Left cardiac atrium (tissue), 4 donors: ENCODE measurements around the gene CBFB. TPM values are rescaled to one million over a fixed set of nuclear protein-coding genes. Genes with fewer than 3 reads are reported as not detected.
"Not testable (repeated sequence)": the region's sequence is repeated elsewhere in the genome, so short reads cannot be mapped to it uniquely, and the experiment has no call there.

Experiments used
- ATAC-seq, 2 donors: fragments of 200-7000 bp; cut with Tn5 transposase; one replicate each; pipeline ENCODE4 v1.9.1; 2020; ENCODE audit warnings: mild to moderate bottlenecking in 2 of 2, moderate library complexity in 2 of 2
- DNase-seq: peaks from one replicate; pipeline ENCODE4 v3.0.0-alpha.2; 2020
- intact Hi-C, 2 donors: fragments of 100-400 bp; cut with DNase I; formaldehyde crosslinking; loops; one replicate each; pipeline versions ENCODE4 v1.14.1 to v1.15.1; 2022 to 2023
- total RNA-seq, 2 donors: library from RNA; stranded (reverse); fragmentation: NEBNext Ultra II Directional; extraction: Animal tissue kit (Norgen Biotek cat#: 25700); gene quantifications; one replicate each; pipeline ENCODE4 v1.2.1, GENCODE V29; 2021
- donor health status: DM: no; HTN: yes; CAD: no.
- donor health status: DM: no; HTN: yes; CAD: no; lungs with severe emphysema.
- donor health status: DM: yes; HTN: yes; CAD: no.
- donor health status: Dilated cardiomyopathy.

The CBFB gene
- total RNA-seq, 2 donors from 2014 or later, result 29.2 to 34.6 TPM

- ATAC-seq (no peak), DNase-seq (no peak)
- intact Hi-C loops, result no loop called here
Measured at GRCh38 chr16:67111951-67112444, 83.0 kb downstream of the CBFB start.

DNA sequence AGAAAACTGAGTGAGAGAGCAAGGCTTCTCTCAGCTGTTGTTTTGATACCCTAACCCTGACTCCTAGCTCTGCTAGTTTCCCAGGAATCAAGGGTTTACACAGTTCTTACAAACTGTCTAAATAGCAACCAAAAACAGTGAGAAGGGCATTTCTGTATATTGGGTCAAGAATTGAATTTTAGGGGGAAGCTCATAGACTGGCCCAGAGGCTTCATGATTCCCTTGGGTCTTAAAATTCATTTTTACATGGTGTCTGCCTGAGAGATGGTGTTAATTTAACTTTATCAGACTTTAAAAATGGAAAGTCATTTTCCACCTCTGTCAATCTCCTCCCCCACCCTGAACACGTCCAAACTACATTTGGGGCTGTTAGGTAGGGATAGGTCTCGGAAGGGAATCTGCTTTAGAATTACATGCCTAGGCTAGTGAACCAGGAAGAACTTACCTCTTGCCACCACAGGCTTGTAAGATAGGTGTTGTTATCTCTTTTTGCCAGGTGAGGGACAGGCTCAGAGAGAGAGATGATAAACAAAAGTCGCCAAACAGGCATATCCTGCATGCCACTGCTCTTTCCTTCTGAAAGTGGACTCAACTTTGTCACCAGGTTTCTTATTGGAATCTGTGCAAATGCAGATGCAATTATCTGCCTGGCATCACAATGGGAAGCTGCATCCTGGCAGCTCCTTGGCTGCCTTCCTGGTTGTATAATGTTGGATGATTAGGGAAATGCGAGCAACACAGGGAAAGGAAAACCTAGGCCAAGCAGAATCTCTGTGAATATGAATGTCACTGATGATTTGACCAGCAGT is 83.8 kb downstream of the CBFB start:
- intact Hi-C loops, result no loop called here
- ATAC-seq, result no peak
- no peak for DNase-seq

GRCh38 chr16:67114793-67115192 is 85.8 kb downstream of the CBFB start:
- ATAC-seq (no peak), DNase-seq (no peak)
- intact Hi-C loops, result no loop called here

- DNase-seq (no peak), ATAC-seq (no peak)
- intact Hi-C loops, result no loop called here
Measured at GRCh38 chr16:67115639-67116038, 86.7 kb downstream of the CBFB start.

GRCh38 chr16:67116388-67117311 is 87.7 kb downstream of the CBFB start:
- intact Hi-C loops, result no loop called here

DNA sequence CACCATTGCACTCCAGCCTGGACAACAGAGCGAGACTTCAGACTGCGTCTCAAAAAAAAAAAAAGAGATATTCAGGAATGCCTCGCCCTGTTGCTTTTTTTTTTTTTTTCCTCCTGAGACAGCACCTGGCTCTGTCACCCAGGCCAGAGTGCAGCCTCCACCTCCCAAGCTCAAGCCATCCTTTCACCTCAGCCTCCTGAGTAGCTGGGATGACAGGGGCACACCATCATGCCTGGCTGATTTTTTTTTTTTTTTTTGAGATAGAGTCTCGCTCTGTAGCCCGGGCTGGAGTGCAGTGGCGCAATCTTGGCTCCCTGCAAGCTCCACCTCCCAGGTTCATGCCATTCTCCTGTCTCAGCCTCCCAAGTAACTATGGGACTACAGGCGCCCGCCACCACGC is 88.8 kb downstream of the CBFB start:
- DNase-seq (no peak), ATAC-seq (no peak)
- intact Hi-C loops, result no loop called here

More at GRCh38 chr16:67116388-67117311, 87.7 kb downstream of the CBFB start:
- no peak for DNase-seq
- ATAC-seq, result no peak

DNA sequence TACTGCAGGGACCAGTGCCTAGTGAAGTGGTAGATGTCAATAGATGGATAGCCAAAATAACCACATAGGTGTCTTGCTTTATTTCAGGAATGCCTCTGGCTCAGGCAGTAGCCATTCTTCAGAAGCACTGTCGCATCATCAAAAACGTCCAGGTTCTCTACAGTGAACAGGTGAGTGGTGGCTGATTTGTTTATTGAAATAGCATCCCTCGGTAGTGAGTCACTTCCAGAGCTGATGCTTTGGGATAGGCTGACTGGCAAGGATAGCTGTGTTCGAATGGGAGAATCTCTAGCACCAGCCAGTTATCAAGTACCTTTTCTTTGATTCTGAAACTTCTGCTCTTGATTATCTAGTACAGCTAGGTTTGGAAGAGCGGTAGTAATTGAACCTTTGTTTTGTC is 91.1 kb downstream of the CBFB start:
- intact Hi-C loops, result no loop called here
- ATAC-seq (no peak), DNase-seq (no peak)

- ATAC-seq, intact Hi-C loops, DNase-seq: not testable (repeated sequence)
Measured at GRCh38 chr16:67122799-67123198, 93.8 kb downstream of the CBFB start.

DNA sequence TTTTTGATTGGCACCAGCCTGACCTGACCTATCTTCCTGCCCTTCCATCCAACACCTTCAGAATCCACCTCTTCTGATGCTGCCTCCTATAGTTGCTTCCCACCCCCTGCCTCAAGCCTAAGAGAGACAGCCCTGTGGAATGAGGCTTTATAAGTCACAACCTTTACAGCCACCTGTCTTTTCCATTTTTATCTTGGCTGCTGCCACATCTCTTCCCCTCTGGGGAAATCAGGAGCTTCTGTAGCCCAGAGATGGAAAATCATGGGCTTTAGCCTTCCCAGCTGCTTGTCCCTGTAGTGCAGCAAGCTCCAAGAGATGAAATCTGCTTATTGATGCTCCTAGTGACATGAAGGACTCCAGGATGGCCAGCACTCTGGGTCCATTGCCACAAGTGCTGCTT is 99.5 kb downstream of the CBFB start:
- intact Hi-C loops, result no loop called here
- ATAC-seq (no peak), DNase-seq (no peak)

DNA sequence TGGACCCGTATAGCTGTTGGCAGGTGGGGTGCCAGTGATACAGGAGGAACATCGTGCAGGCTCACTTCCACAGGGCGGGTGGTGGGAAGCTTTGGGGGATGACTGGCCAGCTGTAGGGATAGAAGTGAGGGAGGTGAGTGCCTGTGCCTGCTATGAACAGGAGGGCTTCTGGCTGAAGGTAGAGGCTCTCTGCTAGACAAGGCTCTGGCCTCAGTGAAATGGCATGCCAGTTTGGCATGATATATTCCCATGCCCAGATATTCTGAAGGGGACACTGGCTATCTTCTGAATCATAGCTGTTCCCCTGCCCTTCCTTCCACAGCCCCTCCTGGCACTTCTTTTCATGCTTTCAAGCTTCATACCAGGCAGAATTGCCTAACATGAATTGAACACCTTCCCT is 99.9 kb downstream of the CBFB start:
- intact Hi-C loops, result no loop called here
- DNase-seq, result no peak
- ATAC-seq, result no peak

GRCh38 chr16:67129422-67129821 is 100.5 kb downstream of the CBFB start:
- no peak for DNase-seq
- intact Hi-C loops, result no loop called here
- ATAC-seq, result no peak

DNA sequence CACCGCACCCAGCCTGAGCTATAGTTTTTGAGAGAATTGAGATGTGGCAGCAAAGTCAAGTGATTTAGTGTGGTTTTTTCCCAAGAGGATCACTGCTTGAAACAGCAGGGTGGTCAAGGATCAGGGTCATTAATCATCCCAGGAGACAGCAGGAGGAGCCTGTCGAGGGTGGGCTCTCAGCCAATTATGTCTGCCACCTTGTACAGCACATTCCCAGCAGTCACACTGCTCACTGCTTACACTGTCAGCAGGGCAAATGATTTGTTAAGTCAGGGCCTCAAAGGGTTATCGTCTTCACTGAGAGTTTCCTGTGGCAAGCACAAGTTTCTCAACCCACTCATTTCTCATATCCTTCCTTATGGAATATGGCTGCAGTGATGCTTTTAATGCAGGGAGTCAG is 108.7 kb downstream of the CBFB start:
- no peak for ATAC-seq
- intact Hi-C loops, result no loop called here
- no peak for DNase-seq

GRCh38 chr16:67141391-67141790 is 112.4 kb downstream of the CBFB start:
- DNase-seq (no peak), ATAC-seq (no peak)
- intact Hi-C loops, result no loop called here

DNA sequence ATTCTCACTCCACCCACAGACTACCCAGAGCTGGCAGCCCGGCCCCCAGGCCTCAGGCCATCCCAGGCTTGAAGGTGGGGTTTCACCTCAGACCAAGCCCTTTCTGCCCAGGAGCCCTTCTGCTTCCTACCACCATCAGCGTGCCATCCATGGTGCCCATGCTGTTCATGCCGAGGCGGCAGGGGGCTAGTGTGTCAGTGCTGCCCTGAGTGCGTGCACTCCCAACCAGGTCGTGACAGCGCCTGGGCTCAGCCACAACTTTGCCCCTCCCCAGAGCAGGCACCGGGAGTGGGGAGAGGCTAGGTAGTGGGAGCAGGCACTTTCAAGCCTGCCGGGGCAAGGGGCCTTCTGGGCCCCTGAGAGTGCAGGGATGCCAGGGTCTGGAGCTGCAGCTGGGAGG is 113.4 kb downstream of the CBFB start:
- ATAC-seq, result no peak
- DNase-seq, result no peak
- intact Hi-C loops, result no loop called here

GRCh38 chr16:67144943-67145342 is 116.0 kb downstream of the CBFB start:
- ATAC-seq, result no peak
- intact Hi-C loops, result no loop called here
- no peak for DNase-seq

DNA sequence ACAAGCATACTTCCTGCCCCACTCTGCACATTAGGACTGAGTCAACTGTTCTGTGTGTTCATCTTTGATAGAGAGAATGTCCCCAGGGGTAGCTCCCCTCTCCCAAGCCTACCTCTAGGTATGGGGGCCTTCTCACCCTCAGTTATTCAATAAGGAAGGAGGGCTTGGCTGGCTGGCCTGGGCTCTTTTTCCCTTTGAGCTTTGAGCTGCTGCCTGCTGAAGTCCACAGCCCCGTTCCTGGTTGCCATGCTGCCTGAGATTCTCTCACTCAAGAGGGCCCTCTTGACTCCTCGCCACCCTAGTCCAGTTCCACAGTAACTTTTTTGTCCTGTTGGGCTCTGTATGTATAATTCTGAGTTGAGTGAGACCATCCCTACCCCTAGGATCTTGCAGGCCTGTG is 116.8 kb downstream of the CBFB start:
- intact Hi-C loops, result no loop called here
- DNase-seq (no peak), ATAC-seq (no peak)

DNA sequence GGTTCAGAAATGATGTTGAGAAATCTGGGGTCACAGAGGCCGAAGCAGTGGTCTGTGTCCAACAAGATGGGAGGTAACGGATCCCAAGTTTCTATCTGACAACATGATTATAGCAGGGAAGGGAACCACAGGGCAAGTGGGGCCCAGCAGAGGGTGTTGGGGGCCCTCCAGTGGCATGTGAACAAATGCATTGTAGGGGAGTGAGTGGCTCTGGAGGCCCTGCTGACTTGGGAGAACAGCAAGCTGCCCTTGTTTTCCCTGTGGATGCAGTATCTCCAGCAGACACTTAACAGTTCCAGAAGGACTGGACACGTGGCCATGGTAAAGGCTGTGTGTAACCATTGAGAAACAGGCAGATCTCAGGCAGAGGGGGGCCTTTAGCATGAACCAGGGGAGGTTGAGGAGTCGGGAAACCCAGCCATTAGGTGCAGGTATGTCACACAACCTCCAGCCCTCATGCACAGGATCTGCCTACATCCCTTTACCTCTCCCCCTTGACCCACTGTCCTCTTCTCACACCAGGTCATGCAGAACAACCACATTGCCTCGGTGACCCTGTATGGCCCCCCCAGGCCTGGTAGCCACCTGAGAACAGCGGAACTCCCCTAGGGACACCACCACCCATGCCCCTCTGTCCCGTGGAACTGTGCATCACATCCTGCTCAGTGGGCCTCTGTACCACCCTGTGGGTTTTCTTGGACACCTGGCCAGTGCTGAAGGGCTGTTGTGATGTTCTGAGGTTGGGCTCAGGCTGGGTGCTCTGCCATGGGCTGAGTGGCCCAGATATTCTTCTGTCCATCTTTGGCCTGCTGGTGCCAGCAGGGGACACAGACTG is 117.8 kb downstream of the CBFB start:
- DNase-seq, result no peak
- ATAC-seq, result no peak
- intact Hi-C loops, result no loop called here

- no peak for DNase-seq
- intact Hi-C loops, result no loop called here
- no peak for ATAC-seq
Measured at GRCh38 chr16:67147437-67148140, 118.6 kb downstream of the CBFB start.

GRCh38 chr16:67148221-67148620 is 119.3 kb downstream of the CBFB start:
- DNase-seq (no peak), ATAC-seq (no peak)
- intact Hi-C loops, result no loop called here
